Stomach (tissue), 9 donors: ENCODE results near the gene C20orf204. TPM values are rescaled to one million over a fixed set of nuclear protein-coding genes. Genes with fewer than 3 reads are reported as not detected.
A peak's percentile ranks its signal among the peaks of the same experiment; 100 is the strongest.

Experiments used
- DNase-seq, 2 donors: peaks; one replicate each; pipeline versions ENCODE4 v3.0.0 to v3.0.0-alpha.2; 2013 to 2019
- H3K27ac ChIP-seq, 5 donors: fragments of 200-600 bp in 4 of 5; sonication (generic) in 4 of 5; one replicate each; pipeline ENCODE4 v1.5.1; 2013 to 2019; ENCODE audit warnings: mild to moderate bottlenecking in 1 of 5, moderate library complexity in 1 of 5
- H3K27me3 ChIP-seq, 3 donors: fragments of 200-600 bp; sonication (generic); one replicate each; pipeline ENCODE4 v1.5.1; 2017 to 2019; ENCODE audit warnings: mixed run types in 1 of 3
- H3K36me3 ChIP-seq, 4 donors: fragments of 200-600 bp; sonication (generic); 1 replicate in 3 of 4; 2 replicates in 1 of 4; pipeline ENCODE4 v1.5.1; 2016 to 2019
- H3K4me1 ChIP-seq, 4 donors: fragments of 200-600 bp; sonication (generic); one replicate each; pipeline ENCODE4 v1.5.1; 2016 to 2019
- H3K4me3 ChIP-seq, 4 donors: fragments of 200-600 bp; sonication (generic) in 3 of 4; one replicate each; pipeline ENCODE4 v1.5.1; 2016 to 2019; ENCODE audit warnings: mild to moderate bottlenecking in 1 of 4
- H3K9me3 ChIP-seq, 4 donors: fragments of 200-600 bp; sonication (generic); one replicate each; pipeline ENCODE4 v1.5.1; 2016 to 2019
- CTCF ChIP-seq, 7 experiments: fragments of 450-650 bp in 4 of 7; fragments of 200-600 bp in 3 of 7; sonication (generic) in 3 of 7; IDR thresholded peaks; one replicate each; pipeline ENCODE4 v1.5.1; 2016 to 2019; ENCODE audit warnings: antibody characterized with exemption in 7 of 7, control low read depth in 2 of 7, mild to moderate bottlenecking in 1 of 7
- EP300 ChIP-seq: sonication (generic); formaldehyde crosslinking; IDR thresholded peaks from one replicate; pipeline ENCODE4 v1.6.1; 2017; ENCODE audit warnings: antibody characterized with exemption
- POLR2A ChIP-seq, 4 donors: fragments of 450-650 bp; IDR thresholded peaks; one replicate each; pipeline ENCODE4 v1.6.1; 2016; ENCODE audit warnings: antibody characterized with exemption in 4 of 4, control low read depth in 2 of 4, mild to moderate bottlenecking in 1 of 4, moderate library complexity in 1 of 4
- POLR2AphosphoS5 ChIP-seq, 3 donors: sonication (generic); formaldehyde crosslinking; IDR thresholded peaks; one replicate each; pipeline ENCODE4 v1.6.1; 2016; ENCODE audit warnings: antibody characterized with exemption in 3 of 3
- WGBS, 5 donors: extraction: QIAGEN DNeasy Blood & Tissue Kit in 3 of 5; methylation state at CpG; one replicate each; pipeline versions ENCODE4 v1.1.5 to v1.1.7; 2013 to 2018; 5-methylcytosine and 5-hydroxymethylcytosine counted together
- intact Hi-C: fragments of 100-400 bp; cut with DNase I; formaldehyde crosslinking; loops from one replicate; pipeline ENCODE4 v1.15.1; 2023; ENCODE audit warnings: low total_unique reads
- polyA plus RNA-seq, 3 donors: library from polyadenylated mRNA; stranded (reverse); fragments of 200-250 nt; gene quantifications; one replicate each; pipeline ENCODE4 v1.2.3, GENCODE V29; 2013
- total RNA-seq, 5 donors: library from RNA; depleted of rRNA; stranded (reverse); fragments of >200 nt; gene quantifications; one replicate each; pipeline versions ENCODE4 v1.1.0 to v1.2.3, GENCODE V29; 2014 to 2016
- donor health status: healthy with polysubstance abuse.
- donor health status: Bipolar disorder and iron deficiency.
- donor health status: healthy.

Gene C20orf204
- total and polyA plus RNA-seq, 8 donors, result 0.62 to 3.4 (median 1.5) TPM; not detected in 4

GRCh38 chr20:64055893-64056638, 20.1 kb downstream of the C20orf204 start:
- TF ChIP-seq POLR2AphosphoS5 (IDR thresholded peaks at IDR 0.05) (no peak), EP300 (no peak), POLR2A (IDR thresholded peaks at IDR 0.05) (no peak), CTCF (IDR thresholded peaks at IDR 0.05) (no peak)
- WGBS, 5 donors, result 29 to 68% (median 48%) methylated on average over 7 to 22 of the region's 22 CpGs
- Histone ChIP-seq H3K4me1 (peaks cover 11 to 22% (median 18%) of the 10 kb centered on the region in 4 donors), H3K9me3 (no peaks in the 10 kb centered on the region), H3K4me3 (no peak overlapping the region), H3K36me3 (no peaks in the 10 kb centered on the region), H3K27ac (peak overlapping the region; percentile 16 to 79 (median 57)), H3K27me3 (peaks cover 0 to 69% (median 41%) of the 10 kb centered on the region in 3 donors)
- peak in 1 of 2 donors; percentile 73 for DNase-seq
- intact Hi-C loops, result no loop called here

- peaks cover 0 to 64% (median 36%) of the 10 kb centered on the region in 3 donors for H3K27me3 ChIP-seq
- H3K4me3 ChIP-seq, result no peak overlapping the region
- H3K36me3 ChIP-seq, result no peaks in the 10 kb centered on the region
- DNase-seq, result no peak
- H3K4me1 ChIP-seq, result peaks cover 11 to 22% (median 18%) of the 10 kb centered on the region in 4 donors
- no peak for TF ChIP-seq EP300
- no peak for TF ChIP-seq POLR2AphosphoS5 (IDR thresholded peaks at IDR 0.05)
- intact Hi-C loops, result no loop called here
- peak overlapping the region in 4 of 5 donors; percentile 48 to 79 (median 53) for H3K27ac ChIP-seq
- no peaks in the 10 kb centered on the region for H3K9me3 ChIP-seq
- WGBS, 5 donors, result 41 to 58% (median 56%) methylated on average over 7 of the region's 7 CpGs
These were observed 20.6 kb downstream of the C20orf204 start for GRCh38 chr20:64056639-64056888.

- H3K4me1 ChIP-seq, result peaks cover 11 to 23% (median 19%) of the 10 kb centered on the region in 4 donors
- H3K36me3 ChIP-seq, result no peaks in the 10 kb centered on the region
- no peaks in the 10 kb centered on the region for H3K9me3 ChIP-seq
- TF ChIP-seq POLR2AphosphoS5 (IDR thresholded peaks at IDR 0.05) (peak in 1 of 3 donors; percentile 2), CTCF (IDR thresholded peaks at IDR 0.05) (no peak)
- peaks cover 0 to 59% (median 31%) of the 10 kb centered on the region in 3 donors for H3K27me3 ChIP-seq
- intact Hi-C loops, result no loop called here
- DNase-seq, result no peak
- peak overlapping the region in 2 of 4 donors; percentile 12 to 27 for H3K4me3 ChIP-seq
- peak overlapping the region; percentile 12 to 79 (median 50) for H3K27ac ChIP-seq
- WGBS, 5 donors, result 57 to 68% (median 63%) methylated on average over 32 to 39 of the region's 39 CpGs
These were observed 21.1 kb downstream of the C20orf204 start for GRCh38 chr20:64056889-64057627.

GRCh38 chr20:64057628-64058498, 21.9 kb downstream of the C20orf204 start:
- peak overlapping the region in 2 of 4 donors; percentile 12 to 27 for H3K4me3 ChIP-seq
- TF ChIP-seq CTCF (IDR thresholded peaks at IDR 0.05) (peak in 5 of 7 experiments; percentile 57 to 88 (median 69)), EP300 (no peak)

More at GRCh38 chr20:64057628-64058498, 21.9 kb downstream of the C20orf204 start:
- Histone ChIP-seq H3K9me3 (no peaks in the 10 kb centered on the region), H3K27me3 (peaks cover 0 to 51% (median 26%) of the 10 kb centered on the region in 3 donors), H3K4me1 (peaks cover 17 to 31% (median 27%) of the 10 kb centered on the region in 4 donors), H3K36me3 (no peaks in the 10 kb centered on the region), H3K27ac (peak overlapping the region in 4 of 5 donors; percentile 48 to 79 (median 53))
- 19 to 31% (median 29%) methylated on average over 25 to 33 of the region's 33 CpGs for WGBS, 5 donors
- intact Hi-C loops, result no loop called here
- peak; percentile 81 to 92 for DNase-seq
